Hematopoietic multipotent progenitor cell treated with erythropoietin and hydrocortisone succinate and interleukin-3 and kit ligand, for 15 days (in vitro differentiated cells): ENCODE data around the gene PYCARD.
"Not testable (repeated sequence)": the region's sequence is repeated elsewhere in the genome, so short reads cannot be mapped to it uniquely, and the experiment has no call there.

Experiments used
- DNase-seq: peaks from one replicate; pipeline ENCODE4 v3.0.0-alpha.2; 2015; ENCODE audit warnings: low spot score

Gene PYCARD

DNA sequence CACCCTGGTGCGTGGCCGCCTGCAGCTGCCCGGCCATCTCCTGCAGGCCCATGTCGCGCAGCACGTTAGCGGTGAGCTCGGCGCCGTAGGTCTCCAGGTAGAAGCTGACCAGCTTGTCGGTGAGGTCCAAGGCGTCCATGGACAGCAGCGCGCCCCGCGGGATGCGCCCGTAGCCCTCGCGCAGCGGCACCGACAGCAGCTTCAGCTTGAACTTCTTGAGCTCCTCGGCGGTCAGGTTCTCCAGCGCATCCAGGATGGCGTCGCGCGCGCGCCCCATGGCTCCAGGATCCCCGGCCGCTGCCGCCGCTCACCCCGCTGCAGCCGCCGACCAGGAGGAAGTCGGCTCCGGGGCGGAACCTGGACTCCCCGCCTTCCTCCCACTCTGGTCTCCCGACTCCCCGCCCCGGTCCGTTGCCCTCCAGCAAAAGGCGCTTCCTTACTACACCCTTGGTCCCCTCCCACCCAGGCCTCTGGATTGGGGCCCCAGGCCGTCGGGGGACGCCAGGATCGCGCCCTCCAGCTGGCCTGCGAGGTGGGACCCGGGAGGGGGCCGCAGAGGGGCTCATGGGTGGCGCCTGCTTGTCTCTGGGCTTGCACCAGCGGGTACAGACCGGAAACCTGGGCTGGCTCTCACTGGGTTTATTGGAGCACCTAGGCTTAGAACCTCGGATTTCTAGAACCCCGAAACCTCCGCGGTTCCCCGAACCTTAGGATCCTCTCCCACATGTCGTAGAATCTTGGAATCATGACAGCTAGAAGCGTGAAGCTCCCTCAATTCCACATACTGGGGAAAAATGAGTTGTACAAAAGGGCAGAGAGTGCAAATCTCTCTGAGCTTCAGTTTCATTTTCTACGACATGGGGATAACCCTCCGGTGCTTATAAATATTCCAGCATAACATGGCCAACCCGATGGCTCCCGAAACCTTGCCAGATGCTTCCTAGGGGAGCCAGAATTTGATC is at the start of gene PYCARD:
PYCARD (minus strand) TSS at position 347 of the 962 bp plus-strand sequence; CDS start at position 277, 70 bp downstream.
- DNase-seq: no peak

DNA sequence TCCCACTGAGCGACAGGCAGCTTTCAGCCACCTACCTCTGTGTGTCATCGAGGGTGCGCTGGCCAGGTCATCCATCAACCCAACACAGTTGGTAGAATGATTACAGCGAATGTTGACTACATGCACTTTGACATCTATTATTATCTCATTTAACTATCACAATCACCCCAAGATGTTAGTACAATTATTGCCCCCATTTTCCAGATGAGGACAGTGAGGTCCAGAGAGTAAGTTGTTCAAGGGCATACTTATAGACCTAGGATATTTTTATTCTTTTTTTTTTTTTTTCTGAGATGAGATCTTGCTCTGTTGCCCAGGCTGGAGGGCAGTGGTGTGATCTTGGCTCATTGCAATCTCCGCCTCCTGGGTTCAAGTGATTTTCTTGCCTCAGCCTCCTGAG is 48.9 kb upstream of the PYCARD start:
- DNase-seq: no peak

DNA sequence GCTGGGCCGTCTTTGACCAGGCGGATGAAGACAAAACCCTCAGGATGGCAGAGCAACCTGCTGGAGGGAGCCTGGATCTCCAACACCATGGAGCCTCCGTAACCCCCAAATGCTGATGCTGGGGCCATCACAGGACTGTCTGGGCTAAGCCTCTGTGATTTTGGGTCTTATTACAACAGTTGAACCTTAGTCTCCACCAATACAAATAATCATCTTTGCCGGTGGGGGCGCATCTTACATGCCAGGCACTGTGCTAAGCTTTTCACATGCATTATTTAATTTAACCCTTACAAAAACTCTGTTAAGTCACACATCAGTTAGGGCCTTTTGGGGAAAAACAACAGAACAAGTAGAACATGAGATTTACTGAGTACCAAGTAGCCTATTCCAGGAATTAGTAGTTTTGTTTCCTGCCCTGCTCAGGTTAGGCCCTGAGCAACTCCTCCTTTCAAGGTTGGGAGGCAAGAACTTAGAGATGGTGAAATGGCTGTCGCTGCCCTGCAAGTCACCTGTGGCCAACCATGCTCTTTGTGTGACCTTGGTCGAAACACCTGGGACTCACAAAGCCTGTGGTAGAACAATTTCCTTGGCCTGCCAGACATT is 48.3 kb upstream of the PYCARD start:
- DNase-seq: no peak

- no peak for DNase-seq
Observed at GRCh38 chr16:31248344-31248743, 45.8 kb upstream of the PYCARD start.

GRCh38 chr16:31246296-31246695 is 43.7 kb upstream of the PYCARD start:
- DNase-seq: no peak

GRCh38 chr16:31245598-31245997 is 43.0 kb upstream of the PYCARD start:
- not testable (repeated sequence) for DNase-seq

DNA sequence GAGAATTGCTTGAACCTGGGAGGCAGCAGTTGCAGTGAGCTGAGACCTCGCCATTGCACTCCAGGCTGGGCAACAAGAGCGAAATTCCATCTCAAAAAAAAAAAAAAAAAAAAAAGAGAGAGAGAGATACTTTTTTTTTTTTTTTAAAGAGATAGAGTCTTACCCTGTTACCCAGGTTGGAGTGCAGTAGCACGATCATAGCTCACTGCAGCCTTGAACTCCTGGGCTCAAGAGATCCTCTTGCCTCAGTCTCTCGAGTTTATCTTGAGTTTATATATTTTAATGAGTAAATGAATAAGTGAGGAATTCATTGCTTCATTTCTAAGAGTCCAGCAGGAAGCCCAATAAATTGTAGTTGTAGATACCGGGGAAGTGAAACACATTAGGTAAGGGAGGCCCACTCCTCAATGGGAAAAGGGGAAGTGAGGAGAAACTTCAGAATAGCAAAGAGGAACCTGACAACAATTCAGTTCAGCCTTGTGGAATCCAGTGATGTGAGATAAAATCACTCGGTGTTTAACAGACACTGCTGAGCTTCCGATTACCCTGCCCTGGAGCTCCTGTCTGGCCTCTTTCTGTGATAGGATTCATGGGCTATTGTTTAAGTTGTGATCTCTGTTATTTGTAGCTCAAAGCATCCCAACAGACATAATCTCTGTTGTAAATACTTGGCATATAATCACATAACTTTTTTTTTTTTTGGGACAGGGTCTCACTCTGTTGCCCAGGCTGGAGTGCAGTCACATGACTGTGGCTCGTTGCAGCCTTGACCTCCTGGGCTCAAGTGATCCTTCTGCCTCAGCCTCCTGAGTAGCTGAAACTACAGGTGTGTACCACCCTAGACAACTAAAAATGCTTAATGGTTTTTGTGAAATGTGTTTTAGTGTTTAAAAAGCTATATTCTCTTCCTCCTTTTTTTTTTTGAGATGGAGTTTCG is 41.4 kb upstream of the PYCARD start:
- no peak for DNase-seq

- no peak for DNase-seq
Observed at GRCh38 chr16:31242206-31242605, 39.6 kb upstream of the PYCARD start.

- DNase-seq: no peak
Observed at GRCh38 chr16:31238041-31238440, 35.5 kb upstream of the PYCARD start.

DNA sequence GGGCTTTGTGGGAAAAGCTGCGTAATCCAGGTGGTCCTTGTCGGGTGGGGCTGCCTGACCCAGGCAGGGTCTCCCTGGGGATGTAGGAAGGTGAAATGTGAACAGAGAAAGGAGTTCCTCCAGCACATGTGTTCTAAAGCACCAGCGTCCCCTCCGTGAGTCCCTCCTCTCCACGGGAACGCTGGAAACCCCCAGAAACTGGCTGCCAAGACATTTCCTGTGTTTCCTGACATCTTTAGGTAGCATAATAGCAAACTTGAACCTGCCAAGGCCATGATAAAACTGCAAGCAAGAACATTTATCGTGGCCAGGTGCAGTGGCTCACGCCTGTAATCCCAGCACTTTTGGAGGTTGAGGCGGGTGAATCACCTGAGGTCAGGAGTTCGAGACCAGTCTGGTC is 26.9 kb upstream of the PYCARD start:
- DNase-seq: no peak

DNA sequence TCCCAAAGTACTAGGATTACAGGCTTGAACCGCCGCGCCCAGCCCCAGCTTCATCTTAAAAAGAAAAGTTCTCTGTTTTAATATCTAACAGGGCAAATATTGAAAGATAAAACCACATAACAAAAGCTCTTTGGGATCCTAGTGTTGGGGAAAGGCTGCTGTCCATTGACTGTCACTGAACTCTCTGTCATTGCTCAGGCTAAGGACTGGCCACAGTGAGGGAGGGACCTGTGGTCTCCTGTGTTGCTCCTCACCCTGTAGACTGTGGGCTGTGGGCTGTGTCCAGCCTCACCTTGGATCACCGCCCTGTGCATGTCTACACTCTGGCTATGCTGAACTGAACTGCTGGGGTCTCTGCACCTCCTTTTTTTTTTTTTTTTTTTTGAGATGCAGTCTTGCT is 25.6 kb upstream of the PYCARD start:
- no peak for DNase-seq

- DNase-seq: no peak
Observed at GRCh38 chr16:31225193-31225592, 22.6 kb upstream of the PYCARD start.

DNA sequence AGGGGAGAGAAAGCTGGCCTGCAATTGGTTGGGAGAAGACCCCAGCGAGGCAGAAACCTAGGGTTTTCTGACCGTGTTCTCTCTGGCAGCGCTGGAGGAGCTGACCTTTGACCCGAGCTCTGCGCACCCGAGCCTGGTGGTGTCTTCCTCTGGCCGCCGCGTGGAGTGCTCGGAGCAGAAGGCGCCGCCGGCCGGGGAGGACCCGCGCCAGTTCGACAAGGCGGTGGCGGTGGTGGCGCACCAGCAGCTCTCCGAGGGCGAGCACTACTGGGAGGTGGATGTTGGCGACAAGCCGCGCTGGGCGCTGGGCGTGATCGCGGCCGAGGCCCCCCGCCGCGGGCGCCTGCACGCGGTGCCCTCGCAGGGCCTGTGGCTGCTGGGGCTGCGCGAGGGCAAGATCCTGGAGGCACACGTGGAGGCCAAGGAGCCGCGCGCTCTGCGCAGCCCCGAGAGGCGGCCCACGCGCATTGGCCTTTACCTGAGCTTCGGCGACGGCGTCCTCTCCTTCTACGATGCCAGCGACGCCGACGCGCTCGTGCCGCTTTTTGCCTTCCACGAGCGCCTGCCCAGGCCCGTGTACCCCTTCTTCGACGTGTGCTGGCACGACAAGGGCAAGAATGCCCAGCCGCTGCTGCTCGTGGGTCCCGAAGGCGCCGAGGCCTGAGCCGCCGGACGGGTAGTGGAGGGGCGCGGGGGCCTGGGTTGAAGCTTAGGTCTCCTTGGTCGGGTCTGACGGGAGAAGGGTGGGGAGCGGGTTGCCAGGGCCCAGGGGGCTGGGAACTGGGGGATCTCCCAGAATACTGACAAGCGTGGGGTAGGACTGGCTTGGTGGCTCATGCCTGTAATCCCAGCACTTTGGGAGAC is 21.8 kb upstream of the PYCARD start:
- no peak for DNase-seq

- no peak for DNase-seq
Observed at GRCh38 chr16:31223044-31223443, 20.5 kb upstream of the PYCARD start.

DNA sequence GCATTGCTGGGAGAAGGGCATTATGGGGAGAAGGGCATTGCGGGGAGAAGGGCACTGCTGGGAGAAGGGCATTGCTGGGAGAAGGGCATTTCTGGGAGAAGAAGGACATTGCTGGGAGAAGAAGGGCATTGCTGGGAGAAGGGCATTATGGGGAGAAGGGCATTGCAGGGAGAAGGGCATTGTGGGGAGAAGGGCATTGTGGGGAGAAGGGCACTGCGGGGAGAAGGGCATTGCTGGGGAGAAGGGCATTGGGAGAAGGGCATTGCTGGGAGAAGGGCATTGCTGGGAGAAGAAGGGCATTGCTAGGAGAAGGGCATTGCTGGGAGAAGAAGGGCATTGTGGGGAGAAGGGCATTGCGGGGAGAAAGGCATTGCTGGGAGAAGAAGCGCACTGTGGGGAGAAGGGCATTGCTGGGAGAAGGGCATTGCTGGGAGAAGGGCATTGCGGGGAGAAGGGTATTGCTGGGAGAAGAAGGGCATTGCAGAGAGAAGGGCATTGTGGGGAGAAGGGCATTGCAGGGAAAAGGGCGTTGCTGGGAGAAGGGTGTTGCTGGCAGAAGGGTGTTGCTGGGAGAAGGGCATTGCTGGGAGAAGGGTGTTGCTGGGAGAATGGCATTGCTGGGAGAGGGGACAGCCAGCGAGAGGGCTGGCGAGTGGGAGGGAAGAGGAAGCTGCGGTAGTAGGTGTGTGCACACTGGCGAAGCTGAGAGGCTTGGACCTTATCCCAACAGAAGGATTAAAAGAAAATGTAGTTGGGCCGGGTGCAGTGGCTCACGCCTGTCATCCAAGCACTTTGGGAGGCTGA is 19.0 kb upstream of the PYCARD start:
- DNase-seq: no peak

- DNase-seq: no peak
Observed at GRCh38 chr16:31219154-31219741, 16.7 kb upstream of the PYCARD start.

GRCh38 chr16:31217136-31217530 is 14.6 kb upstream of the PYCARD start:
- no peak for DNase-seq

DNA sequence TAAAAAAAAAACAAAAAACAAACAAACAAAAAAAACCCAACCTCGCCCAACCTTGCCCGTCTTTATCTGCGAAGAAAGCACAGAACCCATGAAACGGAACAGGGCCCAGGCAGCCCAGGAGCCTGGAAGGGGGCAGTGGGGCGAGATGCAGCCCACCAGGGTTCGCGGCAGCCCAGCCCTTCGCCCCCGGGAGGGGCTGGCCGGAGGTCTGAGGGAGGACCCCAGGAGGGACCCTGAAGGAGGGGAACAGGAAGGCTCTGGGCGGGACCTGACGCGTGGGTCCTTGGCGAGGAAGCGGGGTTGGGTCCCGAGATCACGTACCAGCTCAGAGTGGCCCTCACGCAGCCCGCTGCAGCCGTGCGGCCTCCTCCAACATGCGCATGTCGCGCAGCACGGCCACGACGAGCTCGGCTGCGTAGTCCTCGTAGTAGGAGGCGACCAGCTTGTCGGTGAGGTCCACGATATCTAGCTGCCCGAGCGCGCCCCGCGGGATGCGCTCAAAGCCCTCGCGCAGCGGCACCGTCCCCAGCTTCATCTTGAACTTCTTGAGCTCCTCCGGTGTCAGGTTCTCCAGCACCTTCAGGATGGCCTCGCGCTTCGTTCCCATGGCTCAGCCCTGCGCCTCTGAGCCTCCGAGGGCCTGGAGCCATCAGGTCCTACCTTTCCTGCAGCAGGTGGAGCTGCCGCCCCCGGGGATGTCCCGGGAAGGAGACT is 14.0 kb upstream of the PYCARD start, which contains the start of gene PYDC1:
PYDC1 (minus strand) TSS at position 714 of the 714 bp plus-strand sequence; CDS start at position 607, 107 bp downstream.
- no peak for DNase-seq
